IPS DF 4.7 (cell line): ENCODE results near the gene SLC17A7.
"Not testable (repeated sequence)": the region's sequence is repeated elsewhere in the genome, so short reads cannot be mapped to it uniquely, and the experiment has no call there.

Source experiments
- DNase-seq: peaks from one replicate; pipeline ENCODE4 v3.0.0-alpha.2; 2013; ENCODE audit warnings: low spot score; ENCODE audit errors: extremely low read depth

Gene SLC17A7

GRCh38 chr19:49445997-49446396, 4.7 kb upstream of the SLC17A7 start:
- DNase-seq: no peak

DNA sequence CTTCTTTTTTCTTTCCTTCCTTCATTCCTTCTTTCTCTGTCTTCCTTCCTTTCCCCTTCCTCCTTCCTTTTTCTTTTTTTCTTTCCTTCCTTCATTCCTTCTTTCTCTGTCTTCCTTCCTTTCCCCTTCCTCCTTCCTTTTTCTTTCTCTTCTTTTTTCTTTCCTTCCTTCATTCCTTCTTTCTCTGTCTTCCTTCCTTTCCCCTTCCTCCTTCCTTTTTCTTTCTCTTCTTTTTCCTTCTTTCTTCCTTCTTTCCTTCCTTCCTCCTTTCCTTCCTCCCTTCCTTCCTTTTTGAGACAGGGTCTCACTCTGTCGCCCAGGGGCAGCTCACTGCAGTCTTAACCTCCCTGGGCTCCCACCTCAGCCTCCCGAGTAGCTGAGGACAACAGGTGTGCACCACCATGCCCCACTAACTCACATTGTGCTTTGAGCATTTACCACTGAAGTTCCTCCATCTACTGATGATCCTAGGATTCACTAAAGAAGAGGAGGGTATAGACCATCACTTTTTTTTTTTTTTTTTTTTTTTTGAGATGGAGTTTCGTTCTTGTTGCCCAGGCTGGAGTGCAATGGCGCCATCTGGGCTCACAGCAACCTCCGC, 2.9 kb upstream of the SLC17A7 start:
- DNase-seq: not testable (repeated sequence)

- DNase-seq: no peak
Observed at GRCh38 chr19:49443366-49444099, 2.2 kb upstream of the SLC17A7 start.

GRCh38 chr19:49442771-49443365, 1.5 kb upstream of the SLC17A7 start:
- DNase-seq: no peak

DNA sequence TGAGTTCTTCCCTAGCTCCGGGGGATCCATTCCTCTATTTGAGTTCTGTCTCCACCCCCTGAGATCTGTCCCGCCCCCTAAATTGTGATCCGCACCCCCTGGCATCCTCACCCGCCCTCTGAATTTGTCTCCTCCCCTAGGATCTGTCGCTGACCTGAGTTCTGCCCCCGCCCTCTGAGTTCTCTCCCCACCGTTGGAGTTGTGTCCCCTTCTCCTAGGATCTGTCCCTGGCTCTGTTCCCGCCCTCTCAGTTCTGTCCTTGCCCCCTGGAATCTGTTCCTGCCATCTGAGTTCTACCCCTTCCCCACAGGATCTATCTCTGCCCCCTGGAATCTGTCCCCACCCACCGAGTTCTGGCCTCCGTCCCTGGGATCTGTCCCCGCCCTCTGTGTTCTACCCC, 1.0 kb upstream of the SLC17A7 start:
- no peak for DNase-seq

DNA sequence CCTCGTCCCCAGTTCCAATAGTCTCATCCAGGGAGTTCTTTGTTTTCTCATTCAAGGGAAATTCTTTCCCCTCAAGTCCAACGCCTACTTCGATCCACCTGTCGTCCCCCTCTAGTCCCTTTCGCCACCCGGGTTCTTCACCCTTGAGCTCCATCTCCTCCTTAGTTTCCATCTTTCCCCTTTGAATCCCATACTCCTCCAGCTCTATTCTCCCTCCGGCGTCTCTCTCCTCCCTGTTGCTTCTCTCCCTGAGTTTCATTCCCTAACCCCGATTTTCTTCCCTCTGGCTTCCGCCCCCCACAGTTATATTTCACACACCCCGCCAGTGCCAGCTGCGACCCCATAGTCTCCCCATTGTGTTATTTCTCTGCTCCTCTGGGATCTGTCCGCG, 628 bp upstream of the SLC17A7 start:
- no peak for DNase-seq

- DNase-seq: no peak
Observed at GRCh38 chr19:49440439-49441209, 703 bp downstream of the SLC17A7 start.

- DNase-seq: no peak
Observed at GRCh38 chr19:49439836-49440235, 1.5 kb downstream of the SLC17A7 start.

GRCh38 chr19:49438261-49438660, 3.1 kb downstream of the SLC17A7 start:
- DNase-seq: no peak

- no peak for DNase-seq
Observed at GRCh38 chr19:49437231-49437630, 4.1 kb downstream of the SLC17A7 start.

GRCh38 chr19:49436381-49437017, 4.8 kb downstream of the SLC17A7 start:
- DNase-seq: no peak

GRCh38 chr19:49435670-49436069, 5.7 kb downstream of the SLC17A7 start:
- DNase-seq: no peak

- DNase-seq: no peak
Observed at GRCh38 chr19:49434907-49435583, 6.3 kb downstream of the SLC17A7 start.

- no peak for DNase-seq
Observed at GRCh38 chr19:49433240-49433901, 8.0 kb downstream of the SLC17A7 start.

DNA sequence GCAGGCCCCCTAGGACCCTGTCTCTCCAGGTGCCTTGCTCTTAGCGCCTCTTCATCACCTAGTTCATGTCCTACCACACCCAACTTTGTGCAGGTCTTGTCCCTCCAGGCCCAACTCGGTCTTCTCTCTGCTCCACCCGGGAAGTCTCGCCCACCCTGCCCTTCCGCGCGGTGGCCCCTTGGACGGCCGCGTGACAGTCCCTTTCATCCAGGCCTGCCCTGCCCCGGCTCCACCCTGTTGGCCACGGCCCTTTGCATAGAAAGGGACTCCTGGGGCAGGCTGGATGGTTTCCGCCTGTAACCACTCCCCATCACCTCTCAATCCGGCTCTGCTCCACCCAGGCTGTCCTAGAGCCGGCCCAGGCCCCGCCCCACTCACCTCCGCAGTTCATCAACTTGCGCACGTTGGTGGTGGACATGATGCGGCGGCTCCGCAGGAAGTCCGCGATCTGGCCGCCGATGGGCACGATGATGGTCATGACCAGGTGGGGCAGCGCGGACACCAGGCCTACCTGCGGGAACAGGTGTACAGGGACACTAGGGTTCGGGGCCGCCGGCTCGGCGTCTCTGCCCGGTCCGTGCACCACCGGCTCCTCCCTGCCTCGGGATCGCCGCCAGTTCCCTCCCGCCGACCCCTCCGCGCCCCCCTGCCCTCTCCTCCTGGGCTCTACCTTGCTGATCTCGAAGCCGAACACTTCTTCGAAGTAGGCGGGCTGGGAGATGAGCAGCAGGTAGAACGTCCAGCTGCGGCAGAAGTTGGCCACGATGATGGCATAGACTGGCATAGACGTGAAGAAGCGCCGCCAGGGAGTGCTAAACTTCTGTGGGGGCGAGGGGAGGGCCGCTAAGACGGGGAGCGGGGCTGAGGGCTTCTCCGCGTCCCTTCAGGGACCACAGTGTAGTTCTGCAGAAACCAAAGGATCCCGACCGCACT, 8.9 kb downstream of the SLC17A7 start:
- no peak for DNase-seq

- DNase-seq: no peak
Observed at GRCh38 chr19:49431330-49431749, 10.0 kb downstream of the SLC17A7 start.

GRCh38 chr19:49430678-49431329, 10.5 kb downstream of the SLC17A7 start:
- DNase-seq: no peak

DNA sequence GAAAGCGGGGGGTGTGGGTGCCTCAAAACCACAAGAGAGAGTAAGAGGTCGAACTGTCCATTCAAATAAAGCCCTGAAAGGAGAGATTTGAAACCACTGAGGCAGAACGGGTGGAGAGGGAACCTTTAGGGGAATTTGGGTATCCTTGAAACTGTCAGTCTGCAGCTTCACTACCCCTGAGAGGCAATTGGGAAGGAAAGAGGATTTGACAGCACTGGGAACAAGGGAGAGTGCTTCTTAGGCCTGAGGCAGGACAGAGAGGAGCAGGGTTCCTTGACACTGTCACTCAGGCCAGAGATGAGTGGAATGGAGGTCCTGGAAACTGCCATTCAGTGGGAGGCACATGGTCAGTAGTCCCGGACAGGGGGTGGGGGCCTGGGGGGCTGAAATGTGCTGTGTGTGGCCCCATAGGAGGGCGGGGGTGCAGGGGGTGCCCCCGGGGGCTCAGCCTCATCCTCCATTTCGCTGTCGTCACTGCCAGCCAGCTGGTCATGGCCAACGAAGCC, 11.1 kb downstream of the SLC17A7 start:
- no peak for DNase-seq
